Activated CD8-positive, alpha-beta memory T cell treated with anti-CD3 and anti-CD28 coated beads, Interleukin-2, amount 50 U/mL, for 4 hours (primary cell): ENCODE results near the gene MAPK6.

ENCODE experiments used
- DNase-seq: peaks from one replicate; pipeline ENCODE4 v3.0.0-alpha.2; 2020

MAPK6 gene

GRCh38 chr15:52107238-52107637 is 88.2 kb downstream of the MAPK6 start:
- no peak for DNase-seq

DNA sequence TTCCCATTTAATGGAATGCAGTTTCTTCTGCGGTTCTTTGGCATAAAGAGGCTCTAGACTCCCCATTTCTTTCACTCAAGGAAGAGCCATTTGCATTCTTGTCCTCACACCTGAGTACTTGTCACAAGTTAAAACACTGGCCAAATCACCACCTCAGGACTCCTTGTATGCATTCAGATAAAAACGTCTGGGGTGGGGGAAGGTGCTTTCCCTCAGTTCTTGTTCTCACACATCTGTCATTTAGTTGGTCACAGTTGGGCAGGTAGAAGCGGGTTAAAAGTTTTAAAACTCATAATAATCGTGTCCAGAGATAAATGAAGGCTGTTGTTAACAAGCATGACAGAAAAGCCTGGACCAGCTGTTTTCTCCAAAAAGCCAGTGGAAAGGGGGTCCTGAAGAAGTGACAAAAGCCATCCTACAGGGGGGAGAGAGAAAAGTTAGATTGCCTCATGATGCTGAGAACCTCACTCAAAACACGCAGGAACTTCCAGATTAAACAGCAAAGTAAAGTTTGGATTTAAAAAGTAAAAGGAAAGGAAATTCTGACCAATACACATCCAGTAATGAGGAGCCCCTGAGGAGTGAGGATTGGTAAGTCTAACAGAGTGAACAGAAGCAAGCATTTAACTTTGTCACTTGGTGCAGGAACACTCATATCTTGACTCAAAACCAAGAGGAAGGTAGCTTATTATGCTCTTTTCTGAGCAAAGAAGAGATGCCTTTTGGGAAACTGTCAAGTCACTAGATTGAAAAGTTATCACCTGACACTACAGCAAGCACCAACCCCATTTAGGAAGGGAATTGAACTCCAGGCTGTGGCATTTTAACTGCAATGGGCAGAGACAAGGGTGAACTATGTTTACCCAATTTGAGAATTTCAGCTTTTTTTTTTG is 90.8 kb downstream of the MAPK6 start:
- no peak for DNase-seq

DNA sequence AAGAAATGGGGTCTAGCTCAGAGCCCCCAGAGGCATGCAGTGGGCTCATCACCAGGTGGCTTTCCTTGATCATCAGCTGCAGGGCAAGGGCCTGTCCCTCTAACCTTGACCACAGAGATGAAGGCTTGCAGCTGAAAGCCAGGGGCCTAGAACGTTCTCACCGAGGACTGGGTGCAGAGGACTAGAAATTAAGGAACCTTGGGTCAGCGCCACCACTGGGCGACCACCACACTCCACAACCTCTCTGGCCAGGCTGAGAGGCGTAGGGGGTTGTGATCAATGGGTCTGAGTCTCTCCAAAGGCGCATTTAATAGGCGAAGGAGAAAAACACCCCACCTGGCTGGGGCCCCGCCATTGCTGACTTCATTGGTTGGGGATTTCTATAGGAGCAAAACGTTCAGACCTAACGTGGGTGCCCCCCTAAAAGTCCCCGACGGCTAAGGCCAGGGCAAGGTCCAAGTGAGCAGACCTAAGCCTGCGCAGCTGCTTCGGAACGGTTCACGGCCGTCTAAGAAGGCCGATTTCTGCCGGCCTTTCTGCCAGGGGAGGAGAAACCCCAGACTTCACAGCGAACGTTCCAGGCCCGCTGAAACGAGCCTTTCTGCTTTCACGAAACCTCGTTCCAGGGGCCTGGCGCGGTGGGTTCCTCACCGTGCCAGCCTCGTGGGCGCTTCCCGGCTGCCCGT is 92.6 kb downstream of the MAPK6 start:
- DNase-seq, result no peak

GRCh38 chr15:52112203-52112750 is 93.3 kb downstream of the MAPK6 start:
- peak; percentile 49 for DNase-seq

- DNase-seq, result no peak
Observed at GRCh38 chr15:52113235-52113634, 94.2 kb downstream of the MAPK6 start.

DNA sequence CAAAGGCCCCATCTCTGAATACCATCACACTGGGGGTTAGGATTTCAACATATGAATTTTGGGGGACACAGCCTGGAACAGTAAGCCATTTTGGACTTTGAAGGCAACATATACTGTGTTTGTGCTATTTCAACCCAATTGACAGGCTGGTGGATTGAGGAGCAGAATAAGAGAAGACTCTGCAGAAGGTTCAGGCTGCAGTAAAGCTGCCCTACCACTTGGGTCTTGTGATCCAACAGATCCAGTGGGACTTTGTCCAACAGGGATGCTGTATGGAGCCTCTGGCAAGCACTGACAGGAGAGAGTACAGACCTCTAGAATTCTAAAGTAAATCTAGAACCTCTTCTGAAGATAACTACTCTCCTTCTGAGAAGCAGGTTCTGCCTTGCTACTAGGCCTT is 94.7 kb downstream of the MAPK6 start:
- no peak for DNase-seq

- no peak for DNase-seq
Observed at GRCh38 chr15:52114261-52115055, 95.4 kb downstream of the MAPK6 start.

GRCh38 chr15:52115598-52116427 is 96.8 kb downstream of the MAPK6 start:
- DNase-seq, result no peak
